DND-41 (cell line): ENCODE results near the gene ATXN1.

Source experiments
- EZH2 ChIP-seq: IDR thresholded peaks from 3 replicates; pipeline ENCODE4 v1.6.1; 2012; ENCODE audit warnings: borderline replicate concordance, low read depth, mild to moderate bottlenecking, moderate library complexity, low read length, inconsistent platforms; ENCODE audit not compliant: severe bottlenecking
- TF ChIP-seq, protein P1 (sequence below): IDR thresholded peaks from 2 replicates; pipeline ENCODE4 v1.5.1; 2012; ENCODE audit warnings: borderline replicate concordance, low read length, moderate library complexity, mild to moderate bottlenecking; ENCODE audit not compliant: poor library complexity, severe bottlenecking; ENCODE audit errors: extremely low read depth

DNA sequence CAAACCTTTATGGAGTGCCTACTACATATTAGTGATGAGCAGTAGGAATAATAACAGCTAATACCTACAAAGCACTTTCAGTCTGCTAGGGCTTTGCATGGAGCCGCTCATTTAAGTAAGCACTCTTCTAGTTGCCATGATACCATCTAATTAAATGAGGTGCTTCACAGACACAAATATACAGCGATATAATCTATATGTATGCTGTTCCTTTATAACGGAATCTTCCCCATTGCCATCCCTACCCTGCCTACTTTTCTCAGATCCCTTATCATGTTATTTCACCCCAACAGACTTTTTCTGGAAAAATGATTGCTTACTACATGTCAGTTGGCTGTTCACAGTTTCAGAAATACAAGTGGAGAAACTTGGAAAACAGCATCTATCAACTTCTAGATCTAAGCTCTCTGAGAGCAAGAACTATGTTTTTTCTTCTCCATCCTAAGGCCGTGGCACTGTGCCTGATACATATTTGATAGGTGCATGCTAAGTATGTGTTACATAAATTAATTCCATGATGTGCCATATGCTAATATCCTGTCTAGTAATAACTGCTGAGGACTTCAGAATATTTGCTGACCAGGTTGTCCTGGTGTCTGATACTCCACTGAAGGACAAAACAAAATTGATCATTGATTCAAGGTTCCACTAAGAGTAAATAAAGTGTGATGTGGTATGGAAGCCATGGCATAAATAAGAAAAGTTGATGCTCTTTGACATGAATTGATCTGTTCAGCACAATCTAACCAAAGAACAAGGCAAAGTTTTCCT is 398.3 kb downstream of the ATXN1 start:
- TF ChIP-seq, protein P1, sequence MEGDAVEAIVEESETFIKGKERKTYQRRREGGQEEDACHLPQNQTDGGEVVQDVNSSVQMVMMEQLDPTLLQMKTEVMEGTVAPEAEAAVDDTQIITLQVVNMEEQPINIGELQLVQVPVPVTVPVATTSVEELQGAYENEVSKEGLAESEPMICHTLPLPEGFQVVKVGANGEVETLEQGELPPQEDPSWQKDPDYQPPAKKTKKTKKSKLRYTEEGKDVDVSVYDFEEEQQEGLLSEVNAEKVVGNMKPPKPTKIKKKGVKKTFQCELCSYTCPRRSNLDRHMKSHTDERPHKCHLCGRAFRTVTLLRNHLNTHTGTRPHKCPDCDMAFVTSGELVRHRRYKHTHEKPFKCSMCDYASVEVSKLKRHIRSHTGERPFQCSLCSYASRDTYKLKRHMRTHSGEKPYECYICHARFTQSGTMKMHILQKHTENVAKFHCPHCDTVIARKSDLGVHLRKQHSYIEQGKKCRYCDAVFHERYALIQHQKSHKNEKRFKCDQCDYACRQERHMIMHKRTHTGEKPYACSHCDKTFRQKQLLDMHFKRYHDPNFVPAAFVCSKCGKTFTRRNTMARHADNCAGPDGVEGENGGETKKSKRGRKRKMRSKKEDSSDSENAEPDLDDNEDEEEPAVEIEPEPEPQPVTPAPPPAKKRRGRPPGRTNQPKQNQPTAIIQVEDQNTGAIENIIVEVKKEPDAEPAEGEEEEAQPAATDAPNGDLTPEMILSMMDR = no peak
- no peak for TF ChIP-seq EZH2
